Thyroid gland (tissue), 4 donors: Measurements from ENCODE around the gene PLA2G10. TPM values are rescaled to one million over a fixed set of nuclear protein-coding genes. Genes with fewer than 3 reads are reported as not detected.
"Not testable (repeated sequence)": the region's sequence is repeated elsewhere in the genome, so short reads cannot be mapped to it uniquely, and the experiment has no call there.

Experiments
- DNase-seq, 2 donors: peaks; one replicate each; pipeline ENCODE4 v3.0.0-alpha.2; 2019
- H3K27ac ChIP-seq, 3 donors: fragments of 200-600 bp; sonication (generic); 1 replicate in 2 of 3; 2 replicates in 1 of 3; pipeline ENCODE4 v1.5.1; 2016 to 2019; ENCODE audit warnings: mild to moderate bottlenecking in 1 of 3, moderate library complexity in 1 of 3
- H3K27me3 ChIP-seq: fragments of 200-600 bp; sonication (generic); one replicate; pipeline ENCODE4 v1.5.1; 2019
- H3K36me3 ChIP-seq, 2 donors: fragments of 200-600 bp; sonication (generic); one replicate each; pipeline ENCODE4 v1.5.1; 2016 to 2019
- H3K4me1 ChIP-seq, 2 donors: fragments of 200-600 bp; sonication (generic); one replicate each; pipeline ENCODE4 v1.5.1; 2017 to 2019
- H3K4me3 ChIP-seq, 3 donors: fragments of 200-600 bp; sonication (generic); replicated peaks in 1 of 3; 1 replicate in 2 of 3; 2 replicates in 1 of 3; pipeline ENCODE4 v1.5.1; 2016; ENCODE audit warnings: mild to moderate bottlenecking in 1 of 3
- H3K9me3 ChIP-seq: fragments of 200-600 bp; sonication (generic); one replicate; pipeline ENCODE4 v1.5.1; 2017
- POLR2A ChIP-seq, 2 donors: fragments of 450-650 bp; IDR thresholded peaks; one replicate each; pipeline ENCODE4 v1.6.1; 2017; ENCODE audit warnings: antibody characterized with exemption in 2 of 2, mild to moderate bottlenecking in 2 of 2, moderate library complexity in 1 of 2
- WGBS, 2 donors: methylation state at CpG; one replicate each; pipeline ENCODE4 v1.1.5; 2017; 5-methylcytosine and 5-hydroxymethylcytosine counted together
- intact Hi-C: fragments of 100-400 bp; cut with DNase I; formaldehyde crosslinking; loops from one replicate; pipeline ENCODE4 v1.15.1; 2023
- total RNA-seq, 4 donors: library from RNA; depleted of rRNA; stranded (reverse); fragments of >200 nt; gene quantifications; one replicate each; pipeline ENCODE4 v1.2.3, GENCODE V29; 2016
- TF ChIP-seq, protein P1 (sequence below), 6 experiments: fragments of 200-600 bp in 3 of 6; fragments of 450-650 bp in 3 of 6; sonication (generic) in 3 of 6; IDR thresholded peaks; one replicate each; pipeline ENCODE4 v1.5.1; 2016 to 2019; ENCODE audit warnings: antibody characterized with exemption in 6 of 6, mild to moderate bottlenecking in 2 of 6, inconsistent platforms in 1 of 6, moderate library complexity in 1 of 6

Gene PLA2G10
- total RNA-seq, 4 donors from 2014 or later: not detected

DNA sequence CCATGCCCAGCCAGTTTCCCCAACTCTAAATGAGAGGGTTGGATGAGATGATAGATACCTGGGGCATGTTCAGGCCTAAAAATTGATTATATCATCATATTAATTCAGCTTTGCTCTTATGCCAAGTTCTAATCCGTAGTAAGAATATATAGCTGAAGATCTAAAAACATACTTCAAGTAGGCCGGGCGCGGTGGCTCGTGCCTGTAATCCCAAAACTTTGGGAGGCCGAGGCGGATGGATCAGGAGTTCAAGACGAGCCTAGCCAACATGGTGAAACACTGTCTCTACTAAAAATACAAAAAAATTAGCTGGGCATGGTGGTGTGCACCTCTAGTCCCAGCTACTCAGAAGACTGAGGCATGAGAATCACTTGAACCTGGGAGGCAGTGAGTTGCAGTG, 12.0 kb downstream of the PLA2G10 start:
- intact Hi-C loops: no loop called here
- no peak for DNase-seq
- Histone ChIP-seq H3K9me3 (no peaks in the 10 kb centered on the region), H3K4me3 (no peak overlapping the region), H3K36me3 (no peaks in the 10 kb centered on the region), H3K4me1 (peaks cover 0 to 8% of the 10 kb centered on the region in 2 donors), H3K27ac (no peak overlapping the region), H3K27me3 (no peaks in the 10 kb centered on the region)
- TF ChIP-seq POLR2A (IDR thresholded peaks at IDR 0.05): no peak
- TF ChIP-seq, protein P1, sequence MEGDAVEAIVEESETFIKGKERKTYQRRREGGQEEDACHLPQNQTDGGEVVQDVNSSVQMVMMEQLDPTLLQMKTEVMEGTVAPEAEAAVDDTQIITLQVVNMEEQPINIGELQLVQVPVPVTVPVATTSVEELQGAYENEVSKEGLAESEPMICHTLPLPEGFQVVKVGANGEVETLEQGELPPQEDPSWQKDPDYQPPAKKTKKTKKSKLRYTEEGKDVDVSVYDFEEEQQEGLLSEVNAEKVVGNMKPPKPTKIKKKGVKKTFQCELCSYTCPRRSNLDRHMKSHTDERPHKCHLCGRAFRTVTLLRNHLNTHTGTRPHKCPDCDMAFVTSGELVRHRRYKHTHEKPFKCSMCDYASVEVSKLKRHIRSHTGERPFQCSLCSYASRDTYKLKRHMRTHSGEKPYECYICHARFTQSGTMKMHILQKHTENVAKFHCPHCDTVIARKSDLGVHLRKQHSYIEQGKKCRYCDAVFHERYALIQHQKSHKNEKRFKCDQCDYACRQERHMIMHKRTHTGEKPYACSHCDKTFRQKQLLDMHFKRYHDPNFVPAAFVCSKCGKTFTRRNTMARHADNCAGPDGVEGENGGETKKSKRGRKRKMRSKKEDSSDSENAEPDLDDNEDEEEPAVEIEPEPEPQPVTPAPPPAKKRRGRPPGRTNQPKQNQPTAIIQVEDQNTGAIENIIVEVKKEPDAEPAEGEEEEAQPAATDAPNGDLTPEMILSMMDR (IDR thresholded peaks at IDR 0.05): no peak
- WGBS, 2 donors: 97 to 98% methylated on average over 8 of the region's 8 CpGs

DNA sequence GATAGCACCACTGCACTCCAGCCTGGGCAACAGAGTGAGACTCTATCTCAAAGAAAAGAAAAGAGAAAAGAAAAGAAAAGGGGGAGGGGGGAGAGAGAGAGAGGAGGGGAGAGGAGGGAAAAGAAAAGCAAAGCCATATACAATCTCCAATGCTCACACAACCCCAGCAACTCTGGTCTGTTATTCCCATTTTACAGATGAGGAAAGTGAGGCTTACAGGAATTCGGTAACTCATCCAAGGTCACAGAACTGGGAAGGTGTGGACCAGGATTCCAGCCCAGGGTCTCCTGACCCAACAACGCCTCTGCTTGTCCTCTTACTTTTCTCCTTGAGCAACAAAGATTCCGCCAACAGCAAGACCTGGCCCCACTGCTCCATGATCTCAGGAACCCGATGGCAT, 13.0 kb downstream of the PLA2G10 start:
- Histone ChIP-seq H3K27ac (no peak overlapping the region), H3K27me3 (no peaks in the 10 kb centered on the region), H3K36me3 (no peaks in the 10 kb centered on the region), H3K4me1 (peaks cover 0 to under 1% of the 10 kb centered on the region in 2 donors), H3K9me3 (no peaks in the 10 kb centered on the region), H3K4me3 (no peak overlapping the region)
- intact Hi-C loops: no loop called here
- DNase-seq: no peak
- 89 to 96% methylated on average over 4 of the region's 4 CpGs for WGBS, 2 donors
- TF ChIP-seq, protein P1 (IDR thresholded peaks at IDR 0.05): no peak
- no peak for TF ChIP-seq POLR2A (IDR thresholded peaks at IDR 0.05)

DNA sequence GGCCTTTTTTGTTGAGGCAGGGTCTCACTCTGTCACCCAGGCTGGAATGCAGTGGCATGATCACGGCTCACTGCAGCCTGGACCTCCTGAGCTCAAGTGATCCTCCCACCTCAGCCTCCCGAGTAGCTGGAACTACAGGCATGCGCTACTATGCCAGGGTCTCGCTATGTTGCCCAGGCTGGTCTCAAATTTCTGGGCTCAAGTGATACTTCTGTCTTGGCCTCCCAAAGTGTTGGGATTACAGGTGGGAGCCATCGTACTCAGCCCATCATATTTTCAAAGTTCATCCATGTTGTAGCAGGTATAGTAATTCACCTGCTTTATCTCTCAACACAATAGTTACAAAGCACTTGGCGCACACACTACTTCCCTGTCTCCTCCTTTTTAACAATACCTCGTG, 13.7 kb downstream of the PLA2G10 start:
- H3K9me3 ChIP-seq, H3K27me3 ChIP-seq, H3K27ac ChIP-seq, H3K4me3 ChIP-seq, intact Hi-C loops, DNase-seq, H3K4me1 ChIP-seq, H3K36me3 ChIP-seq: not testable (repeated sequence)
- WGBS, 2 donors: 89% methylated on average over 4 to 7 of the region's 7 CpGs

DNA sequence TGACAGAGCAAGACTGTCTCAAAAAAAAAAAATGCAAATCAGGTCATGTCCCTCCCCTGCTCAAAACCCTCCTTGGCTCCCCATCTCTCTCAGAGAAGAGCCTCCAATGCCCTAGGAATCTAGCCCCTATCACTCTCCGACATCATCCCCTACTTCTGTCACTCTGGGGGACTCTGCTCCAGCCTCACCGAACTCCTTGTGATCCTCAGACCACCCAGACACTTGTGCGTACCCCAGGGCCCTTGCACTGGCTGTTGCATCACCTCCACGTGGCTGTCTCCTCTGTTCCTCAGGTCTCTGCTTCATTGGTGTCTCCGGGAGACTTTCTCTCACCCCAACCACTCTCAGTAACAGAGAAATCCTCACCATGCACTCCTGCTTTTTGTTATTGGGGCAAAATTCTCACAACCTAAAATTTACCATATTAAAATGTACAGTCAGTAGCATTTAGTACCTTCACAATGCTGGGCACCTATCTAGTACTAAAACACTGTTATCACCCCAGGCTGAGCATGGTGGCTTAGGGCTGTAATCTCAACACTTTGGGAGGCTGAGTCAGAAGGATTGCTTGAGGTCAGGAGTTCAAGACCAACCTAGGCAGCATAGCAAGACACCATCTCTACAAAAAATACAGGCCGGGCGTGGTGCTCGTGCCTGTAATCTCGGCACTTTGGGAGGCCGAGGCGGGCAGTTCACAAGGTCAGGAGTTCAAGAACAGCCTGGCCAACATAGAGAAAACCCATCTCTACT, 15.2 kb downstream of the PLA2G10 start:
- no peaks in the 10 kb centered on the region for H3K9me3 ChIP-seq
- no peak overlapping the region for H3K27ac ChIP-seq
- H3K36me3 ChIP-seq: no peaks in the 10 kb centered on the region
- no peak overlapping the region for H3K4me3 ChIP-seq
- H3K27me3 ChIP-seq: no peaks in the 10 kb centered on the region
- H3K4me1 ChIP-seq: no peaks in the 10 kb centered on the region
- WGBS, 2 donors: 75 to 93% methylated on average over 11 of the region's 11 CpGs
- no peak for DNase-seq
- intact Hi-C loops: no loop called here
- TF ChIP-seq POLR2A (IDR thresholded peaks at IDR 0.05): no peak
- TF ChIP-seq, protein P1 (IDR thresholded peaks at IDR 0.05): no peak

DNA sequence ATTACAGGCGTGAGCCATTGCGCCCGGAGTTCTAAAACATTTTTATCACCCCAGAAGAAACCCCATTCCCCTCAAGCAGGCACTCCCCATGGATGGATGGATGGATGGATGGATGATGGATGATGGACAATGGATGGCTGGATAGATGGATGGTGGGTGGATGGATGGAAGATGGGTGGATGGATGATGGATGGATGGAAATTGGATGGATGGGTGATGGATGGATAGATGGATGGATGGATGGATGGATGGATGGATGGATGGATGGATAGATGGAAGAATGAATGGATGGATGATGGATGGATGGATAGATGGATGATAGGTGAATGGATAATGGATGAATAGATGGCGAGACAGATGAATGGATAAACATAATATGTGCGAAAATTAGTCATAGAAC, 16.5 kb downstream of the PLA2G10 start:
- no peaks in the 10 kb centered on the region for H3K36me3 ChIP-seq
- DNase-seq: no peak
- H3K27me3 ChIP-seq: no peaks in the 10 kb centered on the region
- no peak overlapping the region for H3K4me3 ChIP-seq
- TF ChIP-seq, protein P1 (IDR thresholded peaks at IDR 0.05): no peak
- 92 to 95% methylated on average over 5 of the region's 5 CpGs for WGBS, 2 donors
- H3K27ac ChIP-seq: no peak overlapping the region
- intact Hi-C loops: no loop called here
- no peaks in the 10 kb centered on the region for H3K9me3 ChIP-seq
- H3K4me1 ChIP-seq: peaks cover 0 to under 1% of the 10 kb centered on the region in 2 donors
